A549 (cell line): ENCODE measurements around the gene GRAMD1A. TPM values are rescaled to one million over a fixed set of nuclear protein-coding genes. Genes with fewer than 3 reads are reported as not detected.
"Not testable (repeated sequence)": the region's sequence is repeated elsewhere in the genome, so short reads cannot be mapped to it uniquely, and the experiment has no call there.

Experiments
- ATAC-seq, 2 experiments: fragments of 200-7000 bp in 1 of 2; fragments of >200 bp in 1 of 2; cut with Nextera tagmentation in 1 of 2; cut with Tn5 transposase in 1 of 2; 3 replicates each; pipeline versions ENCODE4 v1.8.0 to v1.9.1; 2018 to 2020; ENCODE audit warnings: mild to moderate bottlenecking in 1 of 2, moderate library complexity in 1 of 2
- CTCF ChIA-PET: fragments of 300-600 bp; sonication (Branson Sonifier 250); formaldehyde crosslinking; extraction: SDS; loops from one replicate; lab custom pipeline; 2021; ENCODE audit warnings: antibody characterized with exemption, inconsistent platforms; lab: Yijun Ruan, JAX
- POLR2A ChIA-PET: fragments of 350-600 bp; formaldehyde crosslinking; extraction: SDS; loops from one replicate; lab custom pipeline; 2021; ENCODE audit warnings: antibody characterized with exemption, inconsistent platforms; lab: Yijun Ruan, JAX
- DNase-seq, 2 experiments: peaks; one replicate each; pipeline versions ENCODE4 v3.0.0 to v3.0.0-alpha.2; 2011 to 2016; ENCODE audit warnings: low read depth in 1 of 2, low spot score in 1 of 2
- FAIRE-seq: peaks from 2 replicates; lab custom pipeline; 2011; peaks lifted over from hg19 to GRCh38; lab: Jason Lieb, UNC
- H3K27ac ChIP-seq, 2 experiments: fragments of >200 bp; sonication (Bioruptor Twin); formaldehyde crosslinking; 3 replicates each; pipeline ENCODE4 v1.5.1; 2016 to 2017
- H3K4me1 ChIP-seq: fragments of >200 bp; sonication (Bioruptor Twin); formaldehyde crosslinking; 3 replicates; pipeline ENCODE4 v1.6.1; 2016
- H3K4me2 ChIP-seq: fragments of >200 bp; sonication (Bioruptor Twin); formaldehyde crosslinking; 3 replicates; pipeline ENCODE4 v1.6.1; 2016
- H3K4me3 ChIP-seq: fragments of >200 bp; sonication (Bioruptor Twin); formaldehyde crosslinking; 3 replicates; pipeline ENCODE4 v1.5.1; 2016
- H3K9me3 ChIP-seq: fragments of >200 bp; sonication (Bioruptor Twin); formaldehyde crosslinking; 3 replicates; pipeline ENCODE4 v1.6.1; 2016
- BHLHE40 ChIP-seq: IDR thresholded peaks from 2 replicates; pipeline ENCODE4 v1.6.1; 2012; ENCODE audit warnings: low read depth, low read length, inconsistent platforms
- CBX2 ChIP-seq: fragments of 200-600 bp; sonication (generic); IDR thresholded peaks from 2 replicates; pipeline ENCODE4 v1.6.1; 2016; ENCODE audit warnings: low read depth, mild to moderate bottlenecking, borderline replicate concordance
- CHD2 ChIP-seq: fragments of 150-350 bp; IDR thresholded peaks from 2 replicates; pipeline ENCODE4 v1.6.1; 2014; ENCODE audit warnings: low read length; ENCODE audit not compliant: partially characterized antibody
- EHMT2 ChIP-seq: fragments of 200-600 bp; sonication (generic); IDR thresholded peaks from 2 replicates; pipeline ENCODE4 v1.6.1; 2016; ENCODE audit warnings: antibody characterized with exemption, low read depth, mild to moderate bottlenecking, moderate library complexity
- ESRRA ChIP-seq: fragments of 150-350 bp; IDR thresholded peaks from 2 replicates; pipeline ENCODE4 v1.6.1; 2014; ENCODE audit warnings: mild to moderate bottlenecking, low read length, borderline replicate concordance
- FOXS1 ChIP-seq: fragments of 250-450 bp; sonication (Bioruptor Pico); IDR thresholded peaks from 2 replicates; pipeline ENCODE4 v1.5.0; 2020; ENCODE audit warnings: mild to moderate bottlenecking, moderate library complexity
- HDAC2 ChIP-seq: fragments of 200-600 bp; sonication (generic); IDR thresholded peaks from 2 replicates; pipeline ENCODE4 v1.6.1; 2016
- HOXA7 ChIP-seq: fragments of 250-450 bp; sonication (Bioruptor Pico); IDR thresholded peaks from 2 replicates; pipeline ENCODE4 v1.5.0; 2020; ENCODE audit warnings: mild to moderate bottlenecking, moderate library complexity
- HOXB5 ChIP-seq: fragments of 250-450 bp; sonication (Bioruptor Pico); IDR thresholded peaks from 2 replicates; pipeline ENCODE4 v1.5.0; 2020; ENCODE audit warnings: mild to moderate bottlenecking, moderate library complexity
- MAFK ChIP-seq: fragments of 450-650 bp; IDR thresholded peaks from 2 replicates; pipeline ENCODE4 v1.6.1; 2014; ENCODE audit not compliant: partially characterized antibody
- POLR2AphosphoS2 ChIP-seq: conservative IDR thresholded peaks from 2 replicates; pipeline ENCODE4 v1.6.1; 2012; ENCODE audit warnings: low read length, improper control_type of control experiment, inconsistent platforms
- RARB ChIP-seq: fragments of 250-450 bp; sonication (Bioruptor Pico); IDR thresholded peaks from 2 replicates; pipeline ENCODE4 v1.8.0; 2021; ENCODE audit warnings: mild to moderate bottlenecking, moderate library complexity
- RFX5 ChIP-seq: fragments of 450-650 bp; IDR thresholded peaks from 2 replicates; pipeline ENCODE4 v1.7.1; 2014; ENCODE audit warnings: antibody characterized with exemption, mild to moderate bottlenecking, moderate library complexity
- TFCP2L1 ChIP-seq: fragments of 250-450 bp; sonication (Bioruptor Pico); IDR thresholded peaks from 2 replicates; pipeline ENCODE4 v1.5.0; 2021; ENCODE audit warnings: mild to moderate bottlenecking
- ZNF302 ChIP-seq: fragments of 250-450 bp; sonication (Bioruptor Pico); IDR thresholded peaks from 2 replicates; pipeline ENCODE4 v1.9.0; 2021; ENCODE audit warnings: inconsistent platforms, mild to moderate bottlenecking, moderate library complexity
- WGBS: methylation state at CpG from one replicate; pipeline ENCODE4 v1.1.6; 2017; ENCODE audit errors: missing lambda C conversion rate; 5-methylcytosine and 5-hydroxymethylcytosine counted together
- polyA plus RNA-seq, 4 experiments: library from polyadenylated mRNA; depleted of rRNA in 3 of 4; stranded (reverse); fragments of >200 nt; fragmentation: RNase III in 1 of 4; extraction: RNeasy Plus Mini Kit Qiagen cat#74134 plus additional on column Dnase treatment in 1 of 4; gene quantifications; 2 replicates in 3 of 4; 3 replicates in 1 of 4; pipeline ENCODE4 v1.2.3, GENCODE V29; 2011 to 2017
- TF ChIP-seq, protein P1 (sequence below): fragments of 250-450 bp; sonication (Bioruptor Pico); IDR thresholded peaks from 2 replicates; pipeline ENCODE4 v1.5.0; 2020; ENCODE audit warnings: low read depth, mild to moderate bottlenecking, moderate library complexity
- TF ChIP-seq, protein P2 (sequence below): fragments of 200-600 bp; sonication (generic); IDR thresholded peaks from 2 replicates; pipeline ENCODE4 v1.6.1; 2016; ENCODE audit warnings: antibody characterized with exemption, mild to moderate bottlenecking, moderate library complexity

GRAMD1A gene
- polyA plus RNA-seq, 2 of the 4 experiments (the other 2 are of a cell fraction): 128 to 184 TPM

DNA sequence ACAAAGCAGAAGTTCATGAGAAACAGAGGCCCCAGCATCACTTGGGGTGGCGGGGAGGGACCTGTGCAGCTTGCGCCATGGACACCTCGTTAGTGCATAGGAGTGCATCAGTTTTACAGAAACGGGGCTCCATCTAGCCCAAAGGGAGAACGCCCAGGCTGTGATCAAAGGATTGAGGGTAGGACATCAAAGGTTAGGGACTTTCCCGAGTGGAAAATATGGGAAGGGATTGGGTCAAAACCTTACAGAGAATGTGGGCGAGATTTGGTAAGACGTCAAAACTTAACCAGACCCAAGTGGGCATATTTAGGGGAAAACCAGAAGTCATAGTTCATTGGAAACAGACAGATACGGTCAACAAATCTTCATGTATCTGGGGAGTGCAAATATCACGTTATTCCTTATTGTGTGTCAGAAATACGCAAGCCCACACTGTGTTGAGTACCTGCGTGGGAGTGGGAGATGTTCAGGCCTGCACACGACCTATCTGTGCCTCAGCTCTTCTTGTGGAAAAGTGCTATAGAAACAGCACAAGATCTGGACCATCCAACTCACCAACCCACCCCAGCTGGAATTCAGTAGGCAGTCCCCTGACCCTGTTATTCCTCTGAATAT, 9.4 kb upstream of the GRAMD1A start:
- DNase-seq (no peak), ATAC-seq (no peak), FAIRE-seq (peak; percentile 98)
- Histone ChIP-seq H3K4me1 (peaks cover 21% of the 10 kb centered on the region), H3K4me2 (no peak overlapping the region), H3K9me3 (peaks cover 8% of the 10 kb centered on the region), H3K4me3 (no peak overlapping the region), H3K27ac (no peak overlapping the region)
- ChIA-PET POLR2A (interaction anchor here (1.3 kb wide), 1 partner anchor 9 kb away, joined by 5 read pairs; the partner anchor contains the start of gene GRAMD1A), CTCF (interaction anchor here (0.7 to 61.4 kb wide), 7 partner anchors 1 to 844 kb away, joined by 3 to 1860 read pairs (median 4); partner anchors contain the start of genes GRAMD1A, SCN1B and ZNF792)
- TF ChIP-seq POLR2AphosphoS2 (no peak), BHLHE40 (no peak), RFX5 (no peak), RARB (CRISPR knock-in tag) (no peak), ZNF302 (CRISPR knock-in tag) (no peak), CBX2 (no peak), EHMT2 (no peak), TFCP2L1 (CRISPR knock-in tag) (no peak), FOXS1 (CRISPR knock-in tag) (no peak), HOXB5 (CRISPR knock-in tag) (no peak), CHD2 (no peak), MAFK (no peak), HDAC2 (no peak), ESRRA (no peak), HOXA7 (CRISPR knock-in tag) (no peak)
- TF ChIP-seq, protein P1, sequence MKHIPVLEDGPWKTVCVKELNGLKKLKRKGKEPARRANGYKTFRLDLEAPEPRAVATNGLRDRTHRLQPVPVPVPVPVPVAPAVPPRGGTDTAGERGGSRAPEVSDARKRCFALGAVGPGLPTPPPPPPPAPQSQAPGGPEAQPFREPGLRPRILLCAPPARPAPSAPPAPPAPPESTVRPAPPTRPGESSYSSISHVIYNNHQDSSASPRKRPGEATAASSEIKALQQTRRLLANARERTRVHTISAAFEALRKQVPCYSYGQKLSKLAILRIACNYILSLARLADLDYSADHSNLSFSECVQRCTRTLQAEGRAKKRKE (CRISPR knock-in tag): no peak
- 74% methylated on average over 13 of the region's 13 CpGs for WGBS

DNA sequence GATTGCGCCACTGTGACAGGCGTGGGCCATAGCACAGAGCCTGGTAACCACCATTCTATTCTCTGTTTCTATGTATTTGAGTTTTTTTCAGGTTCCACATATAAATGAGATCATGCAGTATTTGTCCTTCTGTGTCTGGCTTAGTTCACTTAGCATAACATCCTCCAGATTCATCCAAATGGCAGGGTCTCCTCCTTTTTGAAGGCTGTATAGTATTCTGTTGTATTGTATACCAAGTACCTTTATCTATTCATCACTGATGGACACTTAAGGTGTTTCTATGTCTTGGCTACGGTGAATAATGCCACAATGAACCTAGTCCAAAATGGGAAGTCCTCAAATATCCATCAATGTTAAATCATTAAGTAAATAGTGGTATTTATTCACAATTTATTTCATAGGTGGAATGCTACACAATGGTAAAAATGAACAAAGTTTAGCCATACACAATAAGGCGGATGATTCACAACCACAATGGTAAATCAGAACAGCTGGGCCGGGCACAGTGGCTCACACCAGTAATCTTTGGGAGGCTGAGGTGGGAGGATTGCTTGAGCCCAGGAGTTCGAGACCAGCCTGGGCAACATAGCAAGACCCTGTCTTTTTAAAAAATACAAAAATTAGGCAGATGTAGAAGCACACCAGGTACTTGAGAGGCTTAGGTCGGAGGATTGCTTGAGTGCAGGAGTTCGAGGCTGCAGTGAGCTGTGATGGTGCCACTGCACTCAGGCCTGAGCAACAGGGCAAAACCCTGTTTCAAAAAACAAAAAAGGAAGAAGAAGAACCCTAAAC, 8.4 kb upstream of the GRAMD1A start:
- ATAC-seq (no peak), FAIRE-seq (peak; percentile 68), DNase-seq (no peak)
- Histone ChIP-seq H3K9me3 (no peaks in the 10 kb centered on the region), H3K4me1 (peaks cover 32% of the 10 kb centered on the region), H3K27ac (no peak overlapping the region), H3K4me2 (no peak overlapping the region), H3K4me3 (no peak overlapping the region)
- 81% methylated on average over 8 of the region's 8 CpGs for WGBS
- TF ChIP-seq, protein P2, sequence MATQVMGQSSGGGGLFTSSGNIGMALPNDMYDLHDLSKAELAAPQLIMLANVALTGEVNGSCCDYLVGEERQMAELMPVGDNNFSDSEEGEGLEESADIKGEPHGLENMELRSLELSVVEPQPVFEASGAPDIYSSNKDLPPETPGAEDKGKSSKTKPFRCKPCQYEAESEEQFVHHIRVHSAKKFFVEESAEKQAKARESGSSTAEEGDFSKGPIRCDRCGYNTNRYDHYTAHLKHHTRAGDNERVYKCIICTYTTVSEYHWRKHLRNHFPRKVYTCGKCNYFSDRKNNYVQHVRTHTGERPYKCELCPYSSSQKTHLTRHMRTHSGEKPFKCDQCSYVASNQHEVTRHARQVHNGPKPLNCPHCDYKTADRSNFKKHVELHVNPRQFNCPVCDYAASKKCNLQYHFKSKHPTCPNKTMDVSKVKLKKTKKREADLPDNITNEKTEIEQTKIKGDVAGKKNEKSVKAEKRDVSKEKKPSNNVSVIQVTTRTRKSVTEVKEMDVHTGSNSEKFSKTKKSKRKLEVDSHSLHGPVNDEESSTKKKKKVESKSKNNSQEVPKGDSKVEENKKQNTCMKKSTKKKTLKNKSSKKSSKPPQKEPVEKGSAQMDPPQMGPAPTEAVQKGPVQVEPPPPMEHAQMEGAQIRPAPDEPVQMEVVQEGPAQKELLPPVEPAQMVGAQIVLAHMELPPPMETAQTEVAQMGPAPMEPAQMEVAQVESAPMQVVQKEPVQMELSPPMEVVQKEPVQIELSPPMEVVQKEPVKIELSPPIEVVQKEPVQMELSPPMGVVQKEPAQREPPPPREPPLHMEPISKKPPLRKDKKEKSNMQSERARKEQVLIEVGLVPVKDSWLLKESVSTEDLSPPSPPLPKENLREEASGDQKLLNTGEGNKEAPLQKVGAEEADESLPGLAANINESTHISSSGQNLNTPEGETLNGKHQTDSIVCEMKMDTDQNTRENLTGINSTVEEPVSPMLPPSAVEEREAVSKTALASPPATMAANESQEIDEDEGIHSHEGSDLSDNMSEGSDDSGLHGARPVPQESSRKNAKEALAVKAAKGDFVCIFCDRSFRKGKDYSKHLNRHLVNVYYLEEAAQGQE: no peak
- POLR2A ChIA-PET: no interaction called here
- CTCF ChIA-PET: interaction anchor here (0.7 to 61.4 kb wide), 5 partner anchors 2 to 76 kb away, joined by 3 to 1860 read pairs (median 16); partner anchors contain the start of genes GRAMD1A, SCN1B and ZNF792

DNA sequence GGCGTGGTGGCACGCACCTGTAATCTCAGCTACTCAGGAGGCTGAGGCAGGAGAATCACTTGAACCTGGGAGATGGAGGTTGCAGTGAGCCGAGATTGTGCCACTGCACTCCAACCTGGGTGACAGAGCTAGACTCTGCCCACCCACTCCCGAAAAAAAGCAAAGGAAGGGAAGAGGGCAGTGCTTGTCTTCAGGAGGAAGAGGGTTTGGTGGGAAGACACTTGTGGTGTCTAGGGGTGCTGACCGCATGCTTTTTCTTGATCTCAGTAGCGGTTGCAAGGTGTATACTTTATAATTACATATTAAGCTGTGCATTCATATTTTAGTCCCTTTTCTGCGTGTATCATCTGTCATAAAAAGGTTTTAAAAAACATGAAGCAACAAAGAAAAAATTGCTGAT, 7.5 kb upstream of the GRAMD1A start:
- H3K4me3 ChIP-seq, ATAC-seq, H3K9me3 ChIP-seq, H3K4me2 ChIP-seq, H3K27ac ChIP-seq, POLR2A ChIA-PET, DNase-seq: not testable (repeated sequence)
- CTCF ChIA-PET: interaction anchor here (0.7 to 61.4 kb wide), 3 partner anchors 3 to 52 kb away, joined by 3 to 1860 read pairs (median 1860); partner anchors contain the start of genes GRAMD1A, SCN1B and ZNF792
- H3K4me1 ChIP-seq: peaks cover 40% of the 10 kb centered on the region
- TF ChIP-seq MAFK: peak; percentile 33
- 92% methylated on average over 7 of the region's 7 CpGs for WGBS
- FAIRE-seq: peak; percentile 54
